Astrocyte (in vitro differentiated cells and primary cell): Measurements from ENCODE around the gene SRMS. TPM values are rescaled to one million over a fixed set of nuclear protein-coding genes. Genes with fewer than 3 reads are reported as not detected.

Experiments
- DNase-seq: peaks from one replicate; pipeline ENCODE4 v3.0.0-alpha.2; 2010; ENCODE audit warnings: low read depth
- FAIRE-seq: peaks from 2 replicates; lab custom pipeline; 2011; peaks lifted over from hg19 to GRCh38; lab: Jason Lieb, UNC
- H2AFZ ChIP-seq: 2 replicates; pipeline ENCODE4 v1.6.0; 2012; ENCODE audit warnings: low read depth, low read length, inconsistent platforms
- H3K27ac ChIP-seq: 2 replicates; pipeline ENCODE4 v1.5.1; 2011; ENCODE audit warnings: low read depth, low read length, inconsistent platforms
- H3K27me3 ChIP-seq: 2 replicates; pipeline ENCODE4 v1.6.0; 2011; ENCODE audit warnings: low read length, inconsistent platforms; ENCODE audit not compliant: insufficient read depth
- H3K36me3 ChIP-seq: 2 replicates; pipeline ENCODE4 v1.5.1; 2011; ENCODE audit warnings: low read length, inconsistent platforms; ENCODE audit not compliant: insufficient read depth
- H3K4me1 ChIP-seq: 2 replicates; pipeline ENCODE4 v1.5.1; 2011; ENCODE audit warnings: low read length, inconsistent platforms; ENCODE audit not compliant: insufficient read depth
- H3K4me2 ChIP-seq: 2 replicates; pipeline ENCODE4 v1.6.0; 2012; ENCODE audit warnings: low read length, inconsistent platforms
- H3K4me3 ChIP-seq: 2 replicates; pipeline ENCODE4 v1.5.1; 2011; ENCODE audit warnings: low read depth, mild to moderate bottlenecking, low read length, inconsistent platforms; ENCODE audit not compliant: insufficient read depth
- H3K79me2 ChIP-seq: 2 replicates; pipeline ENCODE4 v1.6.0; 2012; ENCODE audit warnings: mild to moderate bottlenecking, low read length, inconsistent platforms; ENCODE audit not compliant: insufficient read depth
- H3K9ac ChIP-seq: 2 replicates; pipeline ENCODE4 v1.6.0; 2012; ENCODE audit warnings: mild to moderate bottlenecking, low read length, inconsistent platforms
- H3K9me3 ChIP-seq: 2 replicates; pipeline ENCODE4 v1.5.1; 2012; ENCODE audit warnings: low read depth, mild to moderate bottlenecking, low read length, inconsistent platforms; ENCODE audit not compliant: insufficient read depth
- H4K20me1 ChIP-seq: 2 replicates; pipeline ENCODE4 v1.6.0; 2012; ENCODE audit warnings: low read length, inconsistent platforms; ENCODE audit not compliant: insufficient read depth
- H3K27ac Mint-ChIP-seq: one replicate; pipeline ENCODE4 v1.8.0; 2021; ENCODE audit warnings: mild to moderate bottlenecking, mixed read lengths; ENCODE audit not compliant: unreplicated experiment
- H3K27me3 Mint-ChIP-seq: one replicate; pipeline ENCODE4 v1.8.0; 2021; ENCODE audit warnings: low read depth, mixed read lengths; ENCODE audit not compliant: unreplicated experiment
- H3K36me3 Mint-ChIP-seq: one replicate; pipeline ENCODE4 v1.8.0; 2021; ENCODE audit warnings: low read depth, mixed read lengths; ENCODE audit not compliant: unreplicated experiment
- H3K4me1 Mint-ChIP-seq: one replicate; pipeline ENCODE4 v1.8.0; 2021; ENCODE audit warnings: low read depth, mixed read lengths; ENCODE audit not compliant: unreplicated experiment
- H3K4me3 Mint-ChIP-seq: one replicate; pipeline ENCODE4 v1.8.0; 2021; ENCODE audit warnings: mild to moderate bottlenecking, moderate library complexity, mixed read lengths; ENCODE audit not compliant: unreplicated experiment
- H3K9me3 Mint-ChIP-seq: one replicate; pipeline ENCODE4 v1.8.0; 2021; ENCODE audit warnings: mild to moderate bottlenecking, mixed read lengths; ENCODE audit not compliant: unreplicated experiment
- EZH2 ChIP-seq: IDR thresholded peaks from 2 replicates; pipeline ENCODE4 v1.6.1; 2012; ENCODE audit warnings: mild to moderate bottlenecking, low read length, inconsistent platforms; ENCODE audit not compliant: insufficient read depth
- total RNA-seq: library from RNA; stranded (reverse); gene quantifications from 2 replicates; pipeline ENCODE4 v1.2.1, GENCODE V29; 2021
- TF ChIP-seq, protein P1 (sequence below): IDR thresholded peaks from 2 replicates; pipeline ENCODE4 v1.5.1; 2011; ENCODE audit warnings: low read depth, mild to moderate bottlenecking, inconsistent platforms, low read length, moderate library complexity; ENCODE audit not compliant: insufficient read depth

The SRMS gene
- total RNA-seq, 1 donor from 2014 or later = 0.14 TPM

DNA sequence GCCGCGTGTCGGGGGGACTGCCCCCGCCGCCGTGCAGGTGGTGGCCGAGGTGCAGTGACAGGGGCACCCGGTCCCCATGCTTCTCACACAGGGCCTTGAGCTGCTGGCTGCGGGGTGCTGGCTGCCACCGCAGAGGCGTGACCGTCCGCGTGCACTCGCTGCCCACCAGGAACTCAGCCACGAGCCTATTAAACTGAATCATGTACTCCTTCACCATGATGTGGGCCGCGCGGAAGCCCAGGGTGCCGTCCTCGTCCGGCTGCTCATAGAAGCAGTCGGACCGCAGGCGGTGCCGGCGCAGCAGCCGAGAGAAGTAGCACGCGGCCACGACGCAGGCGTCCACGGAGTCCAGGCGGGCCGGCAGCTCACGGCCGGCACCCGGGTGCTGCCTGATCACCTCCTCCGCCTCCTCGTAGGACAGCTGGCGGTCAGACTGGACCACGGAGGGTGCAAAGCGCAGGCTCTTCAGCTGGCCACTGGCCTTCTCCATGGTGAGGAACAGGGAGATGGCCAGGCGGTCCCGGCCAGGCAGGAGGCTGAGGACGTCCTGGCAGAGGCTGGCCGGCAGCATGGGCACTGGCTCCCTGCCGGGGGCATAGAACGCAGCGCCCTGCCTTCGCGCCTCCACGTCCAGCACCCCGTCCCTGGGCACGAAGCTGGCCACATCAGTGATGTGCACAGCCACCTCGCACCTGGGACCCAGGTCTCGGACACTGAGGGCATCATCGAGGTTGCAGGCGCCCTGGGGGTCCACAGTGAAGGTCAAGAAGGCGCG is 16.7 kb upstream of the SRMS start:
- Histone ChIP-seq H2AFZ (no peak overlapping the region), H3K27me3 (no peaks in the 10 kb centered on the region), H3K27ac (no peak overlapping the region), H3K4me1 (no peaks in the 10 kb centered on the region), H3K79me2 (no peaks in the 10 kb centered on the region), H3K36me3 (no peaks in the 10 kb centered on the region), H4K20me1 (peaks cover 9% of the 10 kb centered on the region), H3K9me3 (no peaks in the 10 kb centered on the region), H3K9ac (no peak overlapping the region), H3K4me3 (no peak overlapping the region), H3K4me2 (no peak overlapping the region)
- TF ChIP-seq EZH2 = no peak
- TF ChIP-seq, protein P1, sequence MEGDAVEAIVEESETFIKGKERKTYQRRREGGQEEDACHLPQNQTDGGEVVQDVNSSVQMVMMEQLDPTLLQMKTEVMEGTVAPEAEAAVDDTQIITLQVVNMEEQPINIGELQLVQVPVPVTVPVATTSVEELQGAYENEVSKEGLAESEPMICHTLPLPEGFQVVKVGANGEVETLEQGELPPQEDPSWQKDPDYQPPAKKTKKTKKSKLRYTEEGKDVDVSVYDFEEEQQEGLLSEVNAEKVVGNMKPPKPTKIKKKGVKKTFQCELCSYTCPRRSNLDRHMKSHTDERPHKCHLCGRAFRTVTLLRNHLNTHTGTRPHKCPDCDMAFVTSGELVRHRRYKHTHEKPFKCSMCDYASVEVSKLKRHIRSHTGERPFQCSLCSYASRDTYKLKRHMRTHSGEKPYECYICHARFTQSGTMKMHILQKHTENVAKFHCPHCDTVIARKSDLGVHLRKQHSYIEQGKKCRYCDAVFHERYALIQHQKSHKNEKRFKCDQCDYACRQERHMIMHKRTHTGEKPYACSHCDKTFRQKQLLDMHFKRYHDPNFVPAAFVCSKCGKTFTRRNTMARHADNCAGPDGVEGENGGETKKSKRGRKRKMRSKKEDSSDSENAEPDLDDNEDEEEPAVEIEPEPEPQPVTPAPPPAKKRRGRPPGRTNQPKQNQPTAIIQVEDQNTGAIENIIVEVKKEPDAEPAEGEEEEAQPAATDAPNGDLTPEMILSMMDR = no peak
- Mint-ChIP-seq H3K4me3 (no peak overlapping the region), H3K4me1 (no peaks in the 10 kb centered on the region), H3K27me3 (no peaks in the 10 kb centered on the region), H3K9me3 (no peaks in the 10 kb centered on the region), H3K27ac (no peak overlapping the region), H3K36me3 (peaks cover 5% of the 10 kb centered on the region)
- FAIRE-seq (no peak), DNase-seq (no peak)

DNA sequence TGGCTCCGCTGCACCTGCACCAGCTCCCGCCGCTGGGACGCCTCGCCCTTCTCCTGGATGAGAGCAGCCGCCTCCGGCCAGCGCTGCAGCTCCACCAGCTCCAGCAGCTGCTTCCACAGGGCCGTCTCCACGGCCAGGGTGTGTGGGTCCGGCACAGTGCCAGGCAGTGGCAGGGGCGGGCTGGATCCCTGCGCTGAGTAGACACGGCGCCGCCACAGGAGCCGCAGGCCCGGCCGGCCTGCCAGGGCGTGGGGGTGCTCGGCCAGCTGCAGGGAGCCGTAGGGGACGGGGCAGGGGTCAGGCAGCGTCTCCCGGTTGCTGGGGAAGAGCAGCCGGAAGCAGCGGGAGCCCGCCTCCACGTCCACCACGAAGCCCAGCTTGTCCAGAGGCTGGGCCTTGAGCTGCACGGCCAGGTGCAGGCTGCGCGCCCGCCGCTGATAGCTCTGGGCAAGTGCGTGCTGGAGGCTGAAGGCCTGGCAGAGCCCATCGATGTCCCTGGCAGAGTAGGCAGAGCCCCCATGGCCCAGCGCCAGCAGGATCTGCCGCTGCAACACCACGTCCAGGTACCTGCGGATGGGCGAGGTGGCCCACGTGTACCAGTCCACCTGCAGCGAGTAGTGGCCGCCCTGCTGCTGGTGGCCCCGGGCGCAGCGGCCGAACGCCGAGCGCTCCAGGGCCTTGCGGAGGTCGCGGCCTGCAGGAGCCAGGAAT is 15.8 kb upstream of the SRMS start:
- no peaks in the 10 kb centered on the region for H3K27me3 ChIP-seq
- H3K79me2 ChIP-seq = no peaks in the 10 kb centered on the region
- Mint-ChIP-seq H3K27ac (no peak overlapping the region), H3K9me3 (no peaks in the 10 kb centered on the region), H3K4me1 (no peaks in the 10 kb centered on the region), H3K4me3 (no peak overlapping the region), H3K36me3 (peaks cover 5% of the 10 kb centered on the region), H3K27me3 (no peaks in the 10 kb centered on the region)
- H3K9ac ChIP-seq = no peak overlapping the region
- no peaks in the 10 kb centered on the region for H3K4me1 ChIP-seq
- H3K36me3 ChIP-seq = no peaks in the 10 kb centered on the region
- H3K9me3 ChIP-seq = no peaks in the 10 kb centered on the region
- no peak overlapping the region for H3K4me3 ChIP-seq
- no peak for DNase-seq
- TF ChIP-seq, protein P1 = no peak
- no peak for TF ChIP-seq EZH2
- H3K4me2 ChIP-seq = no peak overlapping the region
- H3K27ac ChIP-seq = no peak overlapping the region
- H4K20me1 ChIP-seq = peaks cover 9% of the 10 kb centered on the region
- no peak overlapping the region for H2AFZ ChIP-seq
- FAIRE-seq = no peak
